T-helper 1 cell (primary cell): ENCODE results near the gene MYNN.
"Not testable (repeated sequence)": the region's sequence is repeated elsewhere in the genome, so short reads cannot be mapped to it uniquely, and the experiment has no call there.

Experiments used
- DNase-seq, 5 donors: peaks; one replicate each; pipeline ENCODE4 v3.0.0-alpha.2; 2012 to 2020
- total RNA-seq, 4 donors: gene quantifications; one replicate each; lab custom pipeline; 2026; lab: John Stamatoyannopoulos, UW

Gene MYNN
- 52.6 to 60.8 (median 57.4) reads per million in 4 donors for total RNA-seq

- peak; percentile 78 to 93 (median 85) for DNase-seq
These were observed at the start of gene MYNN for GRCh38 chr3:169772897-169773816. Gene MYNN (plus strand): TSS chr3:169773396. CDS start chr3:169774296, 900 bp downstream.

- not testable (repeated sequence) for DNase-seq
These were observed 41.3 kb upstream of the MYNN start for GRCh38 chr3:169731857-169732256.

DNA sequence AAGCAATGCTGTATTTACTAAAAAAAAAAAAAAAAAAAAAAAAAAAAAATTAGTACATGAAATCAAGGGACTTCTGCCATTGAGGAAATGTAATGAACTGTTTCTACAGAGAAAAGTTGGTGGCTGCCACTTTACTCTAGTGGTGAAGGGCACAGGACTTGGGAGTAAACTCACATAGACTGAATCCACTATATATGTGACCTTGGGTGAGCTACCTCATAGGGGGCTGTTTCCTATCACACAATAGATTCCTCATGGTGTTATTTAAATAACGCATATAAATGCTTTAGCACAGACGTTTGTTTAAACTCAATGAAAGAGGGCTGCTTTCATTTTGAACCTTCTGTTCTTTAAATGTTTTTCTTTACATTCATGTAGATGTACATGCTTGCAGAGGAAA is 34.1 kb upstream of the MYNN start:
- no peak for DNase-seq

GRCh38 chr3:169744366-169745054 is 28.7 kb upstream of the MYNN start:
- DNase-seq: no peak

- DNase-seq: no peak
These were observed 26.3 kb upstream of the MYNN start for GRCh38 chr3:169746924-169747323.

GRCh38 chr3:169748670-169749069 is 24.5 kb upstream of the MYNN start:
- peak in 1 of 5 donors; percentile 24 for DNase-seq

- DNase-seq: no peak
These were observed 22.5 kb upstream of the MYNN start for GRCh38 chr3:169750665-169751064.

- DNase-seq: no peak
These were observed 21.3 kb upstream of the MYNN start for GRCh38 chr3:169751875-169752274.

DNA sequence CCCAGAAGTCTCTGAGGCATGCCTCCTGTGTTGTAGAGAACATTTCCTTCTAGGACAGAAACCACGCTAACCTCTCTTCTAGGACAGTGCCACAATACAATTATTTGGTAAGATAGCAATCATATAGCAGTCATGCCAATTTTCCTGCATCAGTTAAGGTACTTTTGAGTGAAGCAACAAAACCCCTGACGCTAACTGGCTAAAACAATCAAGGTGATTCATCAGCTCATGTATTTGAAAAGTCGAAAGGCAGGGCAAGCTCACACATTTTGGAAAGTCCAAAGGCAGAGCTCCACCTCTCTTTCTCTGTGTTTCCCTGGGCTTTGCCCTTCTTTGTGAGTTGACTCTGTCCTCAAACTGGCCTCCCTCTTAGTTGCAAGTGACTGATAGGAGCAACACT is 18.5 kb upstream of the MYNN start:
- no peak for DNase-seq

DNA sequence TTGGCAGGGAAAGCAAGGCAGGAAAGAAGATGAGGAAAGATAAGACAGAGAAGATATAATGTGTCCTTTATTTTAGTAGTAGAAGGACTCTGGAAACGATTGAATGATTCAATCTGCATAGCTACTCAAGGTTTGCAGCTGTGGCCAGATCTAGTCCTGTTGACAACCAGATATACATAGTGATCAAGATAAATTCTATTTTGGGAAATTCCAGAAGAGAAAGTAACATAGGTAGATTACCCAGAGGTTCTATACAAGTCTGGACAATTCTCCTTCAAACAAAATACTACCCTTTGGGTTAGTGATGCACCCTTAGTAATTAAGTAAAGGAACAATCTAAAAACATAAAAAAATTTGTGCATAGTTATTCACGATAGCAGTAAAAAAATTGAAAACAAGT is 17.7 kb upstream of the MYNN start:
- no peak for DNase-seq

GRCh38 chr3:169758359-169758994 is 14.7 kb upstream of the MYNN start:
- no peak for DNase-seq

GRCh38 chr3:169759256-169759655 is 13.9 kb upstream of the MYNN start:
- DNase-seq: peak in 1 of 5 donors; percentile 78

GRCh38 chr3:169760479-169760878 is 12.7 kb upstream of the MYNN start:
- no peak for DNase-seq

DNA sequence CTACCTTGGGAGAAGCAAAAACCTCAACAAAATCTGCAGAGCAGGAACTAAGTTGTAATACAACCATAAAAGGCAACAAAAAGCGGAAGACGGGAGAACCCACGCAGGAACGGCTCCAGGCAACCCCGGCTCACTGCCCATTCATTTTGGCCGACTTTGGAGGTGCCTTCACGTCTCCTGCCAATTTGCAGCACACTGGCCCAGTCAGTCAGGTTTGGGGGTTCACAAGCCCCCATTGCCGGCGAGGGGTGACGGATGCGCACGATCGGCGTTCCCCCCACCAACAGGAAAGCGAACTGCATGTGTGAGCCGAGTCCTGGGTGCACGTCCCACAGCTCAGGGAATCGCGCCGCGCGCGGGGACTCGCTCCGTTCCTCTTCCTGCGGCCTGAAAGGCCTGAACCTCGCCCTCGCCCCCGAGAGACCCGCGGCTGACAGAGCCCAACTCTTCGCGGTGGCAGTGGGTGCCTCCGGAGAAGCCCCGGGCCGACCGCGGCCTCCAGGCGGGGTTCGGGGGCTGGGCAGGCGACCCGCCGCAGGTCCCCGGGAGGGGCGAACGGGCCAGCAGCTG is 8.8 kb upstream of the MYNN start:
- peak; percentile 28 to 77 (median 41) for DNase-seq

- peak; percentile 82 to 96 (median 89) for DNase-seq
These were observed 8.1 kb upstream of the MYNN start, which contains the start of gene TERC for GRCh38 chr3:169764882-169765612. Gene TERC (minus strand): TSS chr3:169765060.

GRCh38 chr3:169769287-169770181 is 3.7 kb upstream of the MYNN start, which contains the start of gene ACTRT3:
Gene ACTRT3 (minus strand): TSS chr3:169769561. CDS start chr3:169769520, 41 bp downstream.
- DNase-seq: peak; percentile 34 to 76 (median 50)

DNA sequence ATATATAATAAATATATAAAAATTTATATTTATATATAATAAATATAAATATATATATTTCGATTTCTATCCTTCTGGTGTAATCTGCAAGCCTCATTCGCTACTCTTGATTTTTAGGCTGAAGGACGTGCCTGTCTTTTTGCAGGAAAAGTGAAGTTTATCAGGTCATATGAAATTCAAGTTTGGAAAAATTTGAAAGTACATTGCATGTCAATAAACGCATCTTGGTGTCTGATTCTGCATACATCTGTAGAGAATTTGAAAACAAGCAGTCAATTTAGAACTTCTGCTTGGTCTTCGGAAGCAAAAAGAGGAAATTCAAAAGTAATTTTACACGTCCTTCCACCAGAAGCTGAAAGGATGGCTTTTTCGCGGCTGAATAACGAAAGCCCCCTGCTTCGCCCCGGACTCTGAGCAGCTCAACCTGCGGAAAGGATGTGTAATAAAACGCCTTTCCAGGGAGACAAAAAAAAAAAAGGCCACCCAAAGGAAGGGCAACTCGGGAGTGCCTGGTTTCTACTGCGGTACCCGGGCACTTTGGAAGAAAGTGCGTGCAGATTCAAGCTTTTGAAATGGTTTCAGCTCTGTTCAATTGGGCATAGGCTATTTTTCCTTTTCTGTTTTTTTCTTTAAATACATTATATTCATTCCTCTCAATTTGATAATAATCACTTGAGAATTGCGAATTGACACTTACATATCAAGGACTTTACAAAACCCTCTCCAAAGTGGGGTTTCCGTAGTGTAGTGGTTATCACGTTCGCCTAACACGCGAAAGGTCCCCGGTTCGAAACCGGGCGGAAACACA is 1.5 kb upstream of the MYNN start:
- DNase-seq: peak; percentile 24 to 84 (median 43)

DNA sequence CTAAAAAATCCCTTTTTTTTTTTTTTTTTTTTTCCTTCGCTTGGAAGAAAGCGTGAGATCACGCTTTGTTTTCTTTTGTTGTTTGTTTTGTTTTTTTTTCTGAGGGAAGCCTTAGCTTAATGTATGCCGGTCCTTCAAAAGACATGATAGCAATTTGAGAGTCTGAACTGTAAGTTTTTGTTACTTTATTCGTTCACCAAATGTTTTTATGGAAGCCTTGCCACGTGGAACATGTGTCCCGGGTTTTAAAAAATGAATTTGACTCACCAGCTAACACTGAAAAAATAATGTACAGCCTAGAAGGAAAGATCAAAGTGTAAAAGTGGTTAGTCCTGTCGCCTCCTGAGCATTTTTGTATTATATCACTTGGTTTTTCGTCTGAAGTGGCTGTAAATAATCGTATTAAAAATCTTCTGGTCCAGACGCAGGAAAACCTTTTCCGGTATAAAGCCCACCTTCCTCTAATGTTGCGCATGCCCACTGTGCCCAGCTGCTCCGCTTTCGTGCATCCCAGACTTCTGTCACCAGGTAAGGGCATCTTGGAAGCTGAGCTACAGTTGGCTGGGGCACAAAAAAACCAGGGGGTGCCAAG is 795 bp upstream of the MYNN start:
- peak in 2 of 5 donors; percentile 40 to 50 for DNase-seq

DNA sequence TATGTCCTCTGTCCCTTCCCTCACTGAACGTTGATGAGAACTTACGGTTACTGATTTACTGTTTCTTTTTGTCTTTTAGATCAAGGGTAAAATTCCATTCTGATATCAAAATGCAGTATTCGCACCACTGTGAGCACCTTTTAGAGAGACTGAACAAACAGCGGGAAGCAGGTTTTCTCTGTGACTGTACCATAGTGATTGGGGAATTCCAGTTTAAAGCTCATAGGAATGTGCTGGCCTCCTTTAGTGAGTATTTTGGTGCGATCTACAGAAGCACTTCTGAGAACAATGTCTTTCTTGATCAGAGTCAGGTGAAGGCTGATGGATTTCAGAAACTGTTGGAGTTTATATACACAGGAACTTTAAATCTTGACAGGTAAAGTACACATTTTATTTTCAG is 990 bp downstream of the MYNN start:
- no peak for DNase-seq

GRCh38 chr3:169777822-169778221 is 4.6 kb downstream of the MYNN start:
- no peak for DNase-seq
